ENCODE results near the gene FUZ.

The FUZ gene

DNA sequence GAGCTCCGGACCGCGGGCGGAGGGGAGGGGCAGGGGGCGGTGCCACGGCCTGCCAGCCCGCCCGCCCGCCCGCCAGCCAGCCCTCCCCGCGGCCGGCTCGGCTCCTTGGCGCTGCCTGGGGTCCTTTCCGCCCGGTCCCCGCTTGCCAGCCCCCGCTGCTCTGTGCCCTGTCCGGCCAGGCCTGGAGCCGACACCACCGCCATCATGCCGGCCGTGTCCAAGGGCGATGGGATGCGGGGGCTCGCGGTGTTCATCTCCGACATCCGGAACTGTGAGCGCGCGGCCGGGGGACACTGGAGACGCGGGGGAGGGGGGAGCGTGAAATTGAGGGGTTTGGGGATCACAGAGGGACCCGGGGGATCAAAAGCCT lies 46.2 kb downstream of the FUZ start, which contains the start of gene AP2A1:
Gene AP2A1, plus strand, starts transcription at position 72 of the 370 bp plus-strand sequence. Its CDS starts 133 bp downstream, at position 205.
- TF ChIP-seq TAF1 (IDR thresholded peaks at IDR 0.05; ENCODE audit: borderline replicate concordance, insufficient read depth, low read length) (0 out of 2 replicates have a peak, but pooled peaks have one; percentile 36), REST (IDR thresholded peaks at IDR 0.05; ENCODE audit: insufficient read depth in 1 of 2, low read depth in 2 of 2, low read length in 2 of 2) (no peak), SIN3A (IDR thresholded peaks at IDR 0.05; ENCODE audit: borderline replicate concordance, insufficient read depth, low read length) (no peak), POLR2AphosphoS5 (IDR thresholded peaks at IDR 0.05; ENCODE audit: low read depth, low read length) (peak; percentile 52; the same call in 1 of the 2 replicates), FOXP2 (optimal IDR thresholded peaks at IDR 0.05; ENCODE audit: borderline replicate concordance, extremely low read depth, extremely low read length, insufficient read depth) (no peak)

DNA sequence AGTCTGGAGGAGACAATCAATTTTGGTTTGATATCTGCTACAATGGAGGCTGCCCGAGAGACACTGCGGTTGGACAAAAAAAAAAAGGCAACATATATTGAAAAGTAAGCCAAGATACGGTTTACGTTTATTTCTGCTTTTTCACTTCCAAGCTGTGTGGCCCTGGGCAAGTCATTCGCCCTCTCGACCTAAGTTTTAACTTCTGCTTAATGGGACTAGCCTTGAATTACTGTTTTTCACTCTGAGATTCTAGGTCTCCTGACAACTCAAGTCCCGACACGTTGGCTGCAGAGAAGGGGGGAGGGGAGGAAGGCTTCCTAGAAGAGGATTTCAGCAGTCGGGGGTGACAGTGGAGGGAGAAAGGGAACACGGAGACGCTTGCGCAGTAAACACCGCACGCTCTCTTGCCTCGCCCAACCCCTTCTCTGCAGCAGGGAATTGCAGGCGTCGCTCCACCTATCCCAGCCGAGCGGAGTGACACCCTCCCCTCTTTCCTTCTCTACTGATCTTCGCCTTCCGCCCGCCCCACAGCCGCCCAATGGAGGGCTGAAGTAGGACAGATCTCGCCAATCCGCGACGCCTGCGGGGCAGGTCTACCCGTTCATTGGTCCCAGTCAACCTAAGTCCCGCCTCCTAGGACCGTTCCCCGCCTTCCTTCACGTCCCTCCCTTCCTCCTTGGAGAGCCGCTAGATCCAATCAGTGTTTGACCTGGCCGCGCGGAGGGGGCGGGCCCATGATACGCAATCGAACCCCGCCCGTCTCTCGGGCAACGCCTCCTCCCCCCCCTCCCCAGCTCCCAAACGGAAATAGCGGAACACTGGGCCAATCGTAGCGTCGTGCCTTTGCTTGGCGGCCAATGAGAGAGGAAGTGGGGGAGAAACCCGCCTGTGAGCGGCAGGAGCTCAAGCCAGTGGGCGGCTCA lies 46.8 kb downstream of the FUZ start:
- TF ChIP-seq REST (IDR thresholded peaks at IDR 0.05; ENCODE audit: insufficient read depth in 1 of 2, low read depth in 2 of 2, low read length in 2 of 2) (0 out of 4 replicates have a peak, but pooled peaks of 1 of the 2 experiments have one; percentile 30), TAF1 (IDR thresholded peaks at IDR 0.05; ENCODE audit: borderline replicate concordance, insufficient read depth, low read length) (peak; percentile 68; the same call in 1 of the 2 replicates), SIN3A (IDR thresholded peaks at IDR 0.05; ENCODE audit: borderline replicate concordance, insufficient read depth, low read length) (no peak), FOXP2 (optimal IDR thresholded peaks at IDR 0.05; ENCODE audit: borderline replicate concordance, extremely low read depth, extremely low read length, insufficient read depth) (peak; percentile 83), POLR2AphosphoS5 (IDR thresholded peaks at IDR 0.05; ENCODE audit: low read depth, low read length) (peak; percentile 83; the same call in 1 of the 2 replicates)

GRCh38 chr19:49764341-49764740 lies 48.8 kb downstream of the FUZ start:
- TF ChIP-seq POLR2AphosphoS5 (IDR thresholded peaks at IDR 0.05; ENCODE audit: low read depth, low read length) (no peak), SIN3A (IDR thresholded peaks at IDR 0.05; ENCODE audit: borderline replicate concordance, insufficient read depth, low read length) (no peak), FOXP2 (optimal IDR thresholded peaks at IDR 0.05; ENCODE audit: borderline replicate concordance, extremely low read depth, extremely low read length, insufficient read depth) (no peak), REST (IDR thresholded peaks at IDR 0.05; ENCODE audit: insufficient read depth in 1 of 2, low read depth in 2 of 2, low read length in 2 of 2) (no peak), TAF1 (IDR thresholded peaks at IDR 0.05; ENCODE audit: borderline replicate concordance, insufficient read depth, low read length) (no peak)

- no peak for TF ChIP-seq SIN3A (IDR thresholded peaks at IDR 0.05; ENCODE audit: borderline replicate concordance, insufficient read depth, low read length)
- TF ChIP-seq FOXP2 (optimal IDR thresholded peaks at IDR 0.05; ENCODE audit: borderline replicate concordance, extremely low read depth, extremely low read length, insufficient read depth) = no peak
- no peak for TF ChIP-seq POLR2AphosphoS5 (IDR thresholded peaks at IDR 0.05; ENCODE audit: low read depth, low read length)
- no peak for TF ChIP-seq TAF1 (IDR thresholded peaks at IDR 0.05; ENCODE audit: borderline replicate concordance, insufficient read depth, low read length)
- TF ChIP-seq REST (IDR thresholded peaks at IDR 0.05; ENCODE audit: insufficient read depth in 1 of 2, low read depth in 2 of 2, low read length in 2 of 2) = no peak
Measured at GRCh38 chr19:49763230-49763629, 49.9 kb downstream of the FUZ start, which contains the start of gene TSKS. TSS of gene TSKS (minus strand) at chr19:49763306. CDS start at chr19:49763247, 59 bp downstream.
